K562 (cell line): ENCODE results near the gene CRYGA. TPM values are rescaled to one million over a fixed set of nuclear protein-coding genes. Genes with fewer than 3 reads are reported as not detected.
A peak's percentile ranks its signal among the peaks of the same experiment; 100 is the strongest.

Experiments
- JUND ChIP-seq, 2 experiments: IDR thresholded peaks; 2 replicates in 1 of 2; 3 replicates in 1 of 2; pipeline ENCODE4 v1.6.1; 2011; ENCODE audit warnings: borderline replicate concordance in 2 of 2, low read depth in 2 of 2, low read length in 2 of 2, improper control_type of control experiment in 1 of 2, missing biosample characterization in 1 of 2, missing genetic modification characterization in 1 of 2, missing genetic modification reagents in 1 of 2
- LCOR ChIP-seq: sonication (generic); formaldehyde crosslinking; IDR thresholded peaks from 2 replicates; pipeline ENCODE4 v1.8.0; 2022; ENCODE audit warnings: mild to moderate bottlenecking, missing genetic modification reagents
- MAFK ChIP-seq: IDR thresholded peaks from 2 replicates; pipeline ENCODE4 v1.6.1; 2011; ENCODE audit warnings: low read length, improper control_type of control experiment
- MXI1 ChIP-seq: IDR thresholded peaks from 2 replicates; pipeline ENCODE4 v1.6.1; 2011; ENCODE audit warnings: low read depth, mild to moderate bottlenecking, improper control_type of control experiment, low read length
- RBM25 ChIP-seq: fragments of 200-400 bp; formaldehyde crosslinking; IDR thresholded peaks from 2 replicates; pipeline ENCODE4 v1.6.1; 2018; ENCODE audit warnings: low read length, low read depth, moderate library complexity; ENCODE audit not compliant: severe bottlenecking
- SMARCB1 ChIP-seq: IDR thresholded peaks from 2 replicates; pipeline ENCODE4 v1.6.1; 2011; ENCODE audit warnings: improper control_type of control experiment, low read depth; ENCODE audit not compliant: insufficient read length
- TAF7 ChIP-seq: fragments of 450-650 bp; IDR thresholded peaks from 2 replicates; pipeline ENCODE4 v1.6.1; 2016; ENCODE audit warnings: missing genetic modification characterization, missing compliant biosample characterization
- ZNF274 ChIP-seq: IDR thresholded peaks from 2 replicates; pipeline ENCODE4 v1.6.1; 2011; ENCODE audit warnings: low read depth, mild to moderate bottlenecking, low read length, moderate library complexity, borderline replicate concordance
- ZSCAN32 ChIP-seq: fragments of 450-650 bp; formaldehyde crosslinking; IDR thresholded peaks from 2 replicates; pipeline ENCODE4 v1.4.0; 2020; ENCODE audit warnings: mild to moderate bottlenecking, moderate library complexity
- polyA plus RNA-seq, 8 experiments: library from polyadenylated mRNA; depleted of rRNA in 4 of 8; stranded (reverse) in 5 of 8; unstranded in 3 of 8; fragments of >200 nt; fragmentation: Nextera tagmentation in 2 of 8; fragmentation: Illumina TruSeq in 1 of 8; extraction: Ambion mirVana in 2 of 8; extraction: Trizol in 1 of 8; gene quantifications; 2 replicates each; pipeline versions ENCODE4 v1.2.1 to v1.2.3, GENCODE V29; 2011 to 2014; ENCODE audit warnings: inconsistent platforms in 1 of 8, missing spikeins in 1 of 8
- total RNA-seq, 7 experiments: library from RNA; depleted of rRNA in 6 of 7; stranded (reverse); fragments of >200 nt in 6 of 7; fragmentation: Illumina TruSeq in 2 of 7; extraction: Trizol in 2 of 7; gene quantifications; 2 replicates each; pipeline versions ENCODE4 v1.2.1 to v1.2.3, GENCODE V29; 2011 to 2021; ENCODE audit warnings: low replicate concordance in 1 of 7
- TF ChIP-seq, protein P1 (sequence below): sonication (generic); formaldehyde crosslinking; IDR thresholded peaks from 2 replicates; pipeline ENCODE4 v1.8.0; 2023; ENCODE audit warnings: mild to moderate bottlenecking, missing genetic modification reagents
- TF ChIP-seq, protein P2 (sequence below): fragments of 450-650 bp; IDR thresholded peaks from 2 replicates; pipeline ENCODE4 v1.6.1; 2016; ENCODE audit warnings: missing biosample characterization, missing genetic modification characterization
- TF ChIP-seq, protein P3 (sequence below): sonication (generic); formaldehyde crosslinking; IDR thresholded peaks from 2 replicates; pipeline ENCODE4 v1.5.0; 2020; ENCODE audit warnings: missing genetic modification reagents
- TF ChIP-seq, protein P4 (sequence below): fragments of 250-450 bp; sonication (Bioruptor Pico); IDR thresholded peaks from 2 replicates; pipeline ENCODE4 v1.8.0; 2022; ENCODE audit warnings: moderate library complexity, mild to moderate bottlenecking, inconsistent platforms
- TF ChIP-seq, protein P5 (sequence below): fragments of 250-450 bp; sonication (Bioruptor Pico); IDR thresholded peaks from 2 replicates; pipeline ENCODE4 v1.5.0; 2020; ENCODE audit warnings: mild to moderate bottlenecking, borderline replicate concordance
- TF ChIP-seq, protein P6 (sequence below): fragments of 150-350 bp; IDR thresholded peaks from 2 replicates; pipeline ENCODE4 v1.6.1; 2014; ENCODE audit warnings: low read depth, mild to moderate bottlenecking, low read length, borderline replicate concordance

CRYGA gene
- total and polyA plus RNA-seq, 9 of the 15 experiments (the other 6 are each of a cell fraction or from before 2014, with no cell fraction given) = not detected

DNA sequence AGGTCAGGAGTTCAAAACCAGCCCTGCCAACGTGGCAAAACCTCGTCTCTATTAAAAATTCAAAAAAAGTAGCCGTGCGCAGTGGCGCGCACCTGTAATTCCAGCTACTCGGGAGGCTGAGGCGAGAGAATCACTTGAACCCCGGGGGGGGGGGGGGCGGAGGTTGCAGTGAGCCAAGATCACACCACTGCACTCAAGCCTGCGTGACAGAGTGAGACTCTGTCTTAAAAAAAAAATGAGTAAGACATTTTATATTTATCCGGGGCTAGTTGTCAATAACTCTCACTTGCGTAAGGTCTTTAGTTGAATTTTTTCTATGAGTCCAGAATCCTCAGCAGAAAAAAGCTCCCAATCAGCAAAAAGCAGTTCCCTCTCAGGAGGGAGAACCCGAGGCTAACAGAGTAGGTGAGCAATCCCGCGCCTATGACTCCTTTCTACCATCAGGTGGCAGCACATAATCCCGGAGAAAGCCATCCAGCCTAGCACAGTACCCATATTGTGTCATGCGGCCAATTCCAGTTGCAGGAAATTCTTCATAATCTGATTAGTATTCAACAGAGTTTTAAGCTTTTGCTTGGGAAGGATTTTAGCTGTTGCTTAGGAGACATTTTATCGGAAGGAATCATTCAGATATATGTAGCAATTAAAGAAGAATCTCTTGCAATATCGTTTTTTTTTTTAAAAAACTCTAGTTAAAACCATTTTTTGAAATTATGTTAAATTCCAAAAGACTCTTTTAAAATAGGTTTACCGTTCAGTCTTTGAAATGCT, 11.9 kb upstream of the CRYGA start (continued):
- TF ChIP-seq, protein P1, sequence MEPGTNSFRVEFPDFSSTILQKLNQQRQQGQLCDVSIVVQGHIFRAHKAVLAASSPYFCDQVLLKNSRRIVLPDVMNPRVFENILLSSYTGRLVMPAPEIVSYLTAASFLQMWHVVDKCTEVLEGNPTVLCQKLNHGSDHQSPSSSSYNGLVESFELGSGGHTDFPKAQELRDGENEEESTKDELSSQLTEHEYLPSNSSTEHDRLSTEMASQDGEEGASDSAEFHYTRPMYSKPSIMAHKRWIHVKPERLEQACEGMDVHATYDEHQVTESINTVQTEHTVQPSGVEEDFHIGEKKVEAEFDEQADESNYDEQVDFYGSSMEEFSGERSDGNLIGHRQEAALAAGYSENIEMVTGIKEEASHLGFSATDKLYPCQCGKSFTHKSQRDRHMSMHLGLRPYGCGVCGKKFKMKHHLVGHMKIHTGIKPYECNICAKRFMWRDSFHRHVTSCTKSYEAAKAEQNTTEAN (CRISPR knock-in tag) = no peak
- peak; percentile 76 for TF ChIP-seq MAFK
- TF ChIP-seq ZNF274 = no peak
- no peak for TF ChIP-seq MXI1
- TF ChIP-seq, protein P2, sequence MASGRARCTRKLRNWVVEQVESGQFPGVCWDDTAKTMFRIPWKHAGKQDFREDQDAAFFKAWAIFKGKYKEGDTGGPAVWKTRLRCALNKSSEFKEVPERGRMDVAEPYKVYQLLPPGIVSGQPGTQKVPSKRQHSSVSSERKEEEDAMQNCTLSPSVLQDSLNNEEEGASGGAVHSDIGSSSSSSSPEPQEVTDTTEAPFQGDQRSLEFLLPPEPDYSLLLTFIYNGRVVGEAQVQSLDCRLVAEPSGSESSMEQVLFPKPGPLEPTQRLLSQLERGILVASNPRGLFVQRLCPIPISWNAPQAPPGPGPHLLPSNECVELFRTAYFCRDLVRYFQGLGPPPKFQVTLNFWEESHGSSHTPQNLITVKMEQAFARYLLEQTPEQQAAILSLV (tag) = no peak
- no peak for TF ChIP-seq ZSCAN32
- no peak for TF ChIP-seq RBM25
- TF ChIP-seq, protein P3, sequence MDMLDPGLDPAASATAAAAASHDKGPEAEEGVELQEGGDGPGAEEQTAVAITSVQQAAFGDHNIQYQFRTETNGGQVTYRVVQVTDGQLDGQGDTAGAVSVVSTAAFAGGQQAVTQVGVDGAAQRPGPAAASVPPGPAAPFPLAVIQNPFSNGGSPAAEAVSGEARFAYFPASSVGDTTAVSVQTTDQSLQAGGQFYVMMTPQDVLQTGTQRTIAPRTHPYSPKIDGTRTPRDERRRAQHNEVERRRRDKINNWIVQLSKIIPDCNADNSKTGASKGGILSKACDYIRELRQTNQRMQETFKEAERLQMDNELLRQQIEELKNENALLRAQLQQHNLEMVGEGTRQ (CRISPR knock-in tag) = no peak
- TF ChIP-seq, protein P4, sequence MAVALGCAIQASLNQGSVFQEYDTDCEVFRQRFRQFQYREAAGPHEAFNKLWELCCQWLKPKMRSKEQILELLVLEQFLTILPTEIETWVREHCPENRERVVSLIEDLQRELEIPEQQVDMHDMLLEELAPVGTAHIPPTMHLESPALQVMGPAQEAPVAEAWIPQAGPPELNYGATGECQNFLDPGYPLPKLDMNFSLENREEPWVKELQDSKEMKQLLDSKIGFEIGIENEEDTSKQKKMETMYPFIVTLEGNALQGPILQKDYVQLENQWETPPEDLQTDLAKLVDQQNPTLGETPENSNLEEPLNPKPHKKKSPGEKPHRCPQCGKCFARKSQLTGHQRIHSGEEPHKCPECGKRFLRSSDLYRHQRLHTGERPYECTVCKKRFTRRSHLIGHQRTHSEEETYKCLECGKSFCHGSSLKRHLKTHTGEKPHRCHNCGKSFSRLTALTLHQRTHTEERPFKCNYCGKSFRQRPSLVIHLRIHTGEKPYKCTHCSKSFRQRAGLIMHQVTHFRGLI (CRISPR knock-in tag) = no peak
- TF ChIP-seq, protein P5, sequence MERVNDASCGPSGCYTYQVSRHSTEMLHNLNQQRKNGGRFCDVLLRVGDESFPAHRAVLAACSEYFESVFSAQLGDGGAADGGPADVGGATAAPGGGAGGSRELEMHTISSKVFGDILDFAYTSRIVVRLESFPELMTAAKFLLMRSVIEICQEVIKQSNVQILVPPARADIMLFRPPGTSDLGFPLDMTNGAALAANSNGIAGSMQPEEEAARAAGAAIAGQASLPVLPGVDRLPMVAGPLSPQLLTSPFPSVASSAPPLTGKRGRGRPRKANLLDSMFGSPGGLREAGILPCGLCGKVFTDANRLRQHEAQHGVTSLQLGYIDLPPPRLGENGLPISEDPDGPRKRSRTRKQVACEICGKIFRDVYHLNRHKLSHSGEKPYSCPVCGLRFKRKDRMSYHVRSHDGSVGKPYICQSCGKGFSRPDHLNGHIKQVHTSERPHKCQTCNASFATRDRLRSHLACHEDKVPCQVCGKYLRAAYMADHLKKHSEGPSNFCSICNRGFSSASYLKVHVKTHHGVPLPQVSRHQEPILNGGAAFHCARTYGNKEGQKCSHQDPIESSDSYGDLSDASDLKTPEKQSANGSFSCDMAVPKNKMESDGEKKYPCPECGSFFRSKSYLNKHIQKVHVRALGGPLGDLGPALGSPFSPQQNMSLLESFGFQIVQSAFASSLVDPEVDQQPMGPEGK (CRISPR knock-in tag) = no peak
- TF ChIP-seq, protein P6, sequence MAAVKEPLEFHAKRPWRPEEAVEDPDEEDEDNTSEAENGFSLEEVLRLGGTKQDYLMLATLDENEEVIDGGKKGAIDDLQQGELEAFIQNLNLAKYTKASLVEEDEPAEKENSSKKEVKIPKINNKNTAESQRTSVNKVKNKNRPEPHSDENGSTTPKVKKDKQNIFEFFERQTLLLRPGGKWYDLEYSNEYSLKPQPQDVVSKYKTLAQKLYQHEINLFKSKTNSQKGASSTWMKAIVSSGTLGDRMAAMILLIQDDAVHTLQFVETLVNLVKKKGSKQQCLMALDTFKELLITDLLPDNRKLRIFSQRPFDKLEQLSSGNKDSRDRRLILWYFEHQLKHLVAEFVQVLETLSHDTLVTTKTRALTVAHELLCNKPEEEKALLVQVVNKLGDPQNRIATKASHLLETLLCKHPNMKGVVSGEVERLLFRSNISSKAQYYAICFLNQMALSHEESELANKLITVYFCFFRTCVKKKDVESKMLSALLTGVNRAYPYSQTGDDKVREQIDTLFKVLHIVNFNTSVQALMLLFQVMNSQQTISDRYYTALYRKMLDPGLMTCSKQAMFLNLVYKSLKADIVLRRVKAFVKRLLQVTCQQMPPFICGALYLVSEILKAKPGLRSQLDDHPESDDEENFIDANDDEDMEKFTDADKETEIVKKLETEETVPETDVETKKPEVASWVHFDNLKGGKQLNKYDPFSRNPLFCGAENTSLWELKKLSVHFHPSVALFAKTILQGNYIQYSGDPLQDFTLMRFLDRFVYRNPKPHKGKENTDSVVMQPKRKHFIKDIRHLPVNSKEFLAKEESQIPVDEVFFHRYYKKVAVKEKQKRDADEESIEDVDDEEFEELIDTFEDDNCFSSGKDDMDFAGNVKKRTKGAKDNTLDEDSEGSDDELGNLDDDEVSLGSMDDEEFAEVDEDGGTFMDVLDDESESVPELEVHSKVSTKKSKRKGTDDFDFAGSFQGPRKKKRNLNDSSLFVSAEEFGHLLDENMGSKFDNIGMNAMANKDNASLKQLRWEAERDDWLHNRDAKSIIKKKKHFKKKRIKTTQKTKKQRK = no peak
- TF ChIP-seq TAF7 = no peak
- TF ChIP-seq LCOR (CRISPR knock-in tag) = no peak
- 0 out of 2 replicates have a peak, but pooled peaks have one; percentile 37 for TF ChIP-seq JUND (IDR thresholded peaks at IDR 0.05; ENCODE audit: borderline replicate concordance, low read depth, low read length)
- TF ChIP-seq JUND (tag; IDR thresholded peaks at IDR 0.05; ENCODE audit: borderline replicate concordance, low read depth, low read length) = no peak; the same call in 2 of the 3 replicates
- TF ChIP-seq SMARCB1 = no peak
